CD4-positive, alpha-beta memory T cell (primary cell): ENCODE data around the gene PSMG3. TPM values are rescaled to one million over a fixed set of nuclear protein-coding genes. Genes with fewer than 3 reads are reported as not detected.

Source experiments
- CTCF ChIA-PET: fragments of 350-600 bp; sonication (Branson Sonifier 250); formaldehyde crosslinking; loops from one replicate; lab custom pipeline; 2021; ENCODE audit warnings: inconsistent platforms; ENCODE audit not compliant: partially characterized antibody; lab: Charles Lee
- POLR2A ChIA-PET: fragments of 350-600 bp; sonication (Branson Sonifier 250); formaldehyde crosslinking; loops from one replicate; lab custom pipeline; 2021; ENCODE audit not compliant: partially characterized antibody; lab: Charles Lee
- DNase-seq, 5 donors: peaks; one replicate each; pipeline versions ENCODE4 v3.0.0 to v3.0.0-alpha.2; 2020 to 2022; ENCODE audit warnings: mixed read lengths in 1 of 5
- H3K27ac ChIP-seq: one replicate; pipeline ENCODE4 v1.7.0; 2013; ENCODE audit warnings: low read depth, low read length
- H3K27me3 ChIP-seq: 2 replicates; pipeline ENCODE4 v1.7.0; 2013; ENCODE audit warnings: mild to moderate bottlenecking, low read length, moderate library complexity; ENCODE audit not compliant: insufficient read depth
- H3K36me3 ChIP-seq: 2 replicates; pipeline ENCODE4 v1.7.0; 2013; ENCODE audit warnings: mild to moderate bottlenecking, low read length, moderate library complexity; ENCODE audit not compliant: insufficient read depth
- H3K4me1 ChIP-seq: 2 replicates; pipeline ENCODE4 v1.7.0; 2013; ENCODE audit warnings: mild to moderate bottlenecking, low read length, moderate library complexity; ENCODE audit not compliant: insufficient read depth
- H3K4me3 ChIP-seq, 2 donors: one replicate each; pipeline ENCODE4 v1.7.0; 2013; ENCODE audit warnings: low read length in 2 of 2, mild to moderate bottlenecking in 1 of 2
- H3K9me3 ChIP-seq, 2 donors: one replicate each; pipeline ENCODE4 v1.7.0; 2013; ENCODE audit warnings: low read length in 2 of 2, control low read depth in 1 of 2; ENCODE audit not compliant: control insufficient read depth in 1 of 2
- H3K27ac Mint-ChIP-seq, 7 donors: one replicate each; pipeline ENCODE4 v1.8.0; 2020 to 2021; ENCODE audit warnings: mixed read lengths in 7 of 7, mild to moderate bottlenecking in 6 of 7, inconsistent platforms in 3 of 7, moderate library complexity in 3 of 7
- H3K27me3 Mint-ChIP-seq, 2 donors: one replicate each; pipeline ENCODE4 v1.8.0; 2020 to 2021; ENCODE audit warnings: mixed read lengths in 2 of 2
- H3K36me3 Mint-ChIP-seq, 2 donors: one replicate each; pipeline ENCODE4 v1.8.0; 2020 to 2021; ENCODE audit warnings: mixed read lengths in 2 of 2, inconsistent platforms in 1 of 2, mild to moderate bottlenecking in 1 of 2
- H3K4me1 Mint-ChIP-seq, 4 donors: one replicate each; pipeline ENCODE4 v1.8.0; 2020 to 2021; ENCODE audit warnings: mixed read lengths in 4 of 4, mild to moderate bottlenecking in 1 of 4
- H3K4me3 Mint-ChIP-seq, 8 donors: one replicate each; pipeline ENCODE4 v1.8.0; 2020 to 2021; ENCODE audit warnings: mixed read lengths in 8 of 8, mild to moderate bottlenecking in 7 of 8, moderate library complexity in 6 of 8, inconsistent platforms in 3 of 8
- H3K9me3 Mint-ChIP-seq, 8 donors: one replicate each; pipeline ENCODE4 v1.8.0; 2020 to 2021; ENCODE audit warnings: mixed read lengths in 8 of 8, mild to moderate bottlenecking in 5 of 8, inconsistent platforms in 3 of 8, moderate library complexity in 1 of 8
- intact Hi-C: fragments of 100-400 bp; cut with micrococcal nuclease; formaldehyde crosslinking; loops from one replicate; pipeline ENCODE4 v1.15.1; 2023
- polyA plus RNA-seq, 2 donors: library from polyadenylated mRNA; unstranded; fragments of 300-500 nt; fragmentation: Illumina TruSeq; gene quantifications; one replicate each; pipeline ENCODE4 v1.2.3, GENCODE V29; 2021
- total RNA-seq, 2 experiments: library from RNA; stranded (reverse); gene quantifications; one replicate each; pipeline ENCODE4 v1.2.3, GENCODE V29; 2021

The PSMG3 gene
- total and polyA plus RNA-seq, 4 experiments from 2014 or later: 19.3 to 50.2 (median 30.9) TPM

DNA sequence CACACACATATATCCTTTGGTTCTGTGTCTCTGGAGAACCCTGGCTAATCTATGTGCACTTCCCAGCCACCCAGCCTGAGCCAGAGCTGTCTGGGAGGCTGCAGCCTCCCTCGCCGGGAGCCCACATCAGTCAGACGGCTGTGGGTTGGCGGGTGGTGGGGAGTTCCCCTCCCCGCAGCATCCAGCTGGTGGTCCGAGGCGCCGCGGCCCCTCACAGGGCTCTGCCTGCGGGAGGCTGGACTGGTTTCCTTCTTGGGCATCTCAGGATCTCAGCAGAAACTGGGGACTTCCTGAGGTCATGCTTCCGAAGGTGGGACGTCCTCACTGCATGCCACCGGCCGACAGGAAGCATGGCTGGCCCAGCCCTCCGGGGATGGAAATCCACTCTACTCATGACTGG is 22.0 kb upstream of the PSMG3 start:
- Histone ChIP-seq H3K36me3 (no peaks in the 10 kb centered on the region), H3K27me3 (peaks cover 9% of the 10 kb centered on the region), H3K4me1 (peaks cover 22% of the 10 kb centered on the region), H3K4me3 (no peak overlapping the region), H3K27ac (no peak overlapping the region), H3K9me3 (peaks cover 0 to 4% of the 10 kb centered on the region in 2 donors)
- Mint-ChIP-seq H3K27ac (peak overlapping the region in 1 of 7 donors; percentile 68), H3K4me3 (peak overlapping the region in 6 of 8 donors; percentile 20 to 82 (median 48)), H3K36me3 (peaks cover 0 to 4% of the 10 kb centered on the region in 2 donors), H3K27me3 (peaks cover 36 to 54% of the 10 kb centered on the region in 2 donors), H3K4me1 (peaks cover 8 to 23% (median 17%) of the 10 kb centered on the region in 4 donors), H3K9me3 (peaks cover 0 to 9% (median 2%) of the 10 kb centered on the region in 8 donors)
- intact Hi-C loops: no loop called here
- POLR2A ChIA-PET: no interaction called here
- DNase-seq: no peak
- CTCF ChIA-PET: interaction anchor here (1.1 kb wide), 1 partner anchor 12 kb away, joined by 3 read pairs; no protein-coding TSS in a partner anchor

DNA sequence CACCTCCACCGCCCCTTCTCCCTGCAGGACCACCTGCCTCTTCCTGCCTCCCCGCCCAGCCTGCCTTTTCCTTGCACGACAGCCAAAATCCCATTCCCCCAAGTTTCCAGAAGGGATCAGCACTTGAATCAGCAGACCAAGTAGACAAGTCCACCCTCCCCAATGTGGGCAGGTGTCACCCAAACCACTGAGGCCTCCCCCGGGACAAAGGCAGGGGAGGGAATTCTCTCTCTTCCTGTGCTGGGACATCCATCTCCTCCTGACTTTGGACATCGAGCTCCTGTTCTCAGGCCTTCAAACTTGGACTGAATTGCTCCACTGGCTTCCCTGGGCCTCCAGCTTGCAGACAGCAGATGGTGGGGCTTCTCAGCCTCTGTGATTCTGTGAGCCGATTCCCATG is 21.6 kb upstream of the PSMG3 start:
- peaks cover 0 to 9% (median 2%) of the 10 kb centered on the region in 8 donors for H3K9me3 Mint-ChIP-seq
- no peak overlapping the region for H3K27ac Mint-ChIP-seq
- CTCF ChIA-PET: interaction anchor here (1.1 kb wide), 1 partner anchor 12 kb away, joined by 3 read pairs; no protein-coding TSS in a partner anchor
- DNase-seq: no peak
- peak overlapping the region in 2 of 8 donors; percentile 15 to 59 for H3K4me3 Mint-ChIP-seq
- H3K36me3 Mint-ChIP-seq: peaks cover 0 to 4% of the 10 kb centered on the region in 2 donors
- H3K27me3 ChIP-seq: peaks cover 9% of the 10 kb centered on the region
- POLR2A ChIA-PET: no interaction called here
- intact Hi-C loops: no loop called here
- H3K4me3 ChIP-seq: no peak overlapping the region
- H3K4me1 ChIP-seq: peaks cover 22% of the 10 kb centered on the region
- no peaks in the 10 kb centered on the region for H3K36me3 ChIP-seq
- peaks cover 0 to 4% of the 10 kb centered on the region in 2 donors for H3K9me3 ChIP-seq
- peaks cover 33 to 50% of the 10 kb centered on the region in 2 donors for H3K27me3 Mint-ChIP-seq
- H3K4me1 Mint-ChIP-seq: peaks cover 8 to 23% (median 17%) of the 10 kb centered on the region in 4 donors
- H3K27ac ChIP-seq: no peak overlapping the region

DNA sequence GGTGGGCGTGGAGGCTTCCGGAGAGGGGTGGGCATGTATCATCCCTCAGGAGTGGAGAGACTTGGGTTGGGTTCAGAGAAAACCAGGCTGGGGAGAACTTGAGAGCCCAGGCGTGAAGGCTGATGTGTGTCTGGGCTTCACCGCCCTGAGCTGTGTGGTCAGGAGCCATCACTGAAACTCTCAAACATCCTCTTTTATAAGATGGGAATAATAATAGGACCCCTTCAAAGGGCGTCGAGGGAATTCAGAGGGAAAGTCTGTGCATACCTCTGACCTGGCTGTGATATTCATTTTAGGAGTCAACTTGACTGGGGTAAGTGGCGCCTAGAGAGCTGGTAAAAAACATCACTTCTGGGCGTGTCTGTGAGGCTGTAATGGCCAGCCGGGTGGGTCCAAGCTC is 21.1 kb upstream of the PSMG3 start:
- Mint-ChIP-seq H3K9me3 (peaks cover 0 to 9% (median 2%) of the 10 kb centered on the region in 8 donors), H3K4me1 (peaks cover 8 to 23% (median 17%) of the 10 kb centered on the region in 4 donors), H3K27me3 (peaks cover 28 to 49% of the 10 kb centered on the region in 2 donors), H3K36me3 (peaks cover 0 to 4% of the 10 kb centered on the region in 2 donors), H3K4me3 (no peak overlapping the region), H3K27ac (no peak overlapping the region)
- Histone ChIP-seq H3K27ac (no peak overlapping the region), H3K9me3 (peaks cover 0 to 4% of the 10 kb centered on the region in 2 donors), H3K27me3 (peaks cover 9% of the 10 kb centered on the region), H3K4me1 (peaks cover 22% of the 10 kb centered on the region), H3K36me3 (no peaks in the 10 kb centered on the region), H3K4me3 (no peak overlapping the region)
- DNase-seq: no peak
- POLR2A ChIA-PET: no interaction called here
- CTCF ChIA-PET: interaction anchor here (1.1 kb wide), 1 partner anchor 13 kb away, joined by 3 read pairs; no protein-coding TSS in a partner anchor
- intact Hi-C loops: no loop called here

DNA sequence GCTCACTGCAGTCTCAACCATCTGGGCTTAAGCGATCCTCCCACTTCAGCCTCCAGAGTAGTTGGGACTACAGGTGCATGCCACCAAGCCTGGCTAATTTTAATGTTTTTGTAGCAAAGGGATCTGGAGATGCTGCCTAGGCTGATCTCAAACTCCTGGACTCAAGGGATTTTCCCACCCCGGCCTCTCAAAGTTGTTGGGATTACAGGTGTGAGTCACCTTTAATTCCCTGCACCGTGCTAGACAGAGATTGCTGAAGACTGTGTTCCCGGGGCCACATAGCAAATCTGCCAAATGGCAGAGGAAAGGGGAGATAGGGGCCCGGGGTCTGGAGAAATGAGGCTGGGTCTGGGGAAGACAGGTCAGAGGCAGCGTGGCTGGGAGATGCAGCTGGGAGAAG is 20.6 kb upstream of the PSMG3 start:
- peaks cover 9% of the 10 kb centered on the region for H3K27me3 ChIP-seq
- Mint-ChIP-seq H3K4me1 (peaks cover 8 to 23% (median 17%) of the 10 kb centered on the region in 4 donors), H3K27ac (no peak overlapping the region), H3K36me3 (peaks cover 0 to 4% of the 10 kb centered on the region in 2 donors), H3K27me3 (peaks cover 28 to 46% of the 10 kb centered on the region in 2 donors), H3K9me3 (peaks cover 0 to 9% (median 2%) of the 10 kb centered on the region in 8 donors), H3K4me3 (no peak overlapping the region)
- peaks cover 22% of the 10 kb centered on the region for H3K4me1 ChIP-seq
- POLR2A ChIA-PET: no interaction called here
- peaks cover 0 to 4% of the 10 kb centered on the region in 2 donors for H3K9me3 ChIP-seq
- intact Hi-C loops: no loop called here
- CTCF ChIA-PET: no interaction called here
- no peak overlapping the region for H3K27ac ChIP-seq
- no peak overlapping the region for H3K4me3 ChIP-seq
- DNase-seq: no peak
- H3K36me3 ChIP-seq: no peaks in the 10 kb centered on the region

DNA sequence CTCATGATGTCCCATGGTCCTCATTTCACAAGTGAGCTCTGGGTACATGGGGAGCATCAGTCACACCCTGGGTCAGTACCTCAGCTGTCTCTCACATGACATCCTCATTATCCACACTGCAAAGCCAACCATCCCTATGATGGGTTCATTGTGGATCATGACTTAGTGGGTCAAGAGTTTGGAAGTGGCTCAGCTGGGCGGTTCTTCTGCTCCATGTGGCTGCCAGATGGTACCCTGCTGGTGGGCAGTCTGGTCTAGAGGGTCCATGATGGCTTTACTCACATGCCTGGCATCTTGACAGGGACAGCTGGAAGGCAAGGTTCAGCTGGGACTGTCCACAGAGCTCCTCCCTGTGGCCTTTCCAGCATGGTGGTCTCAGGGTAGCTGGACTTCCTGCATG is 19.1 kb upstream of the PSMG3 start:
- H3K9me3 Mint-ChIP-seq: peaks cover 0 to 9% (median 2%) of the 10 kb centered on the region in 8 donors

DNA sequence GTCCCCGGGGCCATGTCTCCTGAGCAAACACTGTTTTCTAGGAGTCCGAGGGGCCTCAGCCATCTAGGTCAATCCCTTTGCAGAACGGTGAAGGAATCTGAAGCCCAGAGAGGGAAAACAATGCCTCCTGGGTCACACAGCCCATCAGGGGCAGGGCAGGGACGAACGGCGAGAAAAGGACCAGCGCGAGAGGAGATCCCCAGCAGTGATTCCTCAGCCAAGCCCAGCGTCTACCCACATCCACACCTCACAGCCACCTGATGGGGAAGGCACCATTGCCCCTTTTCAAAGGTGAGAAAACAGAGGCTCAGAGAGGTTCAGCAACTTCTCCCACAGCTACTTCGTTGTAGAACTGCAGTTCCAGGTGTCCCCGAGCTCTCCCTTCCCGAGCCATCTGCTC is 17.9 kb upstream of the PSMG3 start:
- Histone ChIP-seq H3K4me3 (no peak overlapping the region), H3K9me3 (peaks cover 0 to 4% of the 10 kb centered on the region in 2 donors), H3K36me3 (no peaks in the 10 kb centered on the region), H3K4me1 (peaks cover 16% of the 10 kb centered on the region), H3K27me3 (peaks cover 9% of the 10 kb centered on the region), H3K27ac (no peak overlapping the region)
- CTCF ChIA-PET: no interaction called here
- no peak for DNase-seq
- H3K4me3 Mint-ChIP-seq: no peak overlapping the region
- H3K36me3 Mint-ChIP-seq: peaks cover 0 to 4% of the 10 kb centered on the region in 2 donors
- POLR2A ChIA-PET: no interaction called here
- no peak overlapping the region for H3K27ac Mint-ChIP-seq
- H3K4me1 Mint-ChIP-seq: peaks cover 5 to 16% (median 13%) of the 10 kb centered on the region in 4 donors
- peaks cover 22 to 31% of the 10 kb centered on the region in 2 donors for H3K27me3 Mint-ChIP-seq
- peaks cover 0 to 9% (median 2%) of the 10 kb centered on the region in 8 donors for H3K9me3 Mint-ChIP-seq
- intact Hi-C loops: no loop called here

More for the DNA sequence above, 19.1 kb upstream of the PSMG3 start:
- H3K4me1 Mint-ChIP-seq: peaks cover 8 to 23% (median 17%) of the 10 kb centered on the region in 4 donors
- no peak overlapping the region for H3K4me3 Mint-ChIP-seq
- Histone ChIP-seq H3K4me3 (no peak overlapping the region), H3K36me3 (no peaks in the 10 kb centered on the region), H3K27me3 (peaks cover 9% of the 10 kb centered on the region), H3K4me1 (peaks cover 22% of the 10 kb centered on the region), H3K27ac (no peak overlapping the region), H3K9me3 (peaks cover 0 to 4% of the 10 kb centered on the region in 2 donors)
- ChIA-PET POLR2A (no interaction called here), CTCF (no interaction called here)
- H3K27ac Mint-ChIP-seq: no peak overlapping the region
- peaks cover 24 to 40% of the 10 kb centered on the region in 2 donors for H3K27me3 Mint-ChIP-seq
- intact Hi-C loops: no loop called here
- peaks cover 0 to 4% of the 10 kb centered on the region in 2 donors for H3K36me3 Mint-ChIP-seq
- DNase-seq: no peak

DNA sequence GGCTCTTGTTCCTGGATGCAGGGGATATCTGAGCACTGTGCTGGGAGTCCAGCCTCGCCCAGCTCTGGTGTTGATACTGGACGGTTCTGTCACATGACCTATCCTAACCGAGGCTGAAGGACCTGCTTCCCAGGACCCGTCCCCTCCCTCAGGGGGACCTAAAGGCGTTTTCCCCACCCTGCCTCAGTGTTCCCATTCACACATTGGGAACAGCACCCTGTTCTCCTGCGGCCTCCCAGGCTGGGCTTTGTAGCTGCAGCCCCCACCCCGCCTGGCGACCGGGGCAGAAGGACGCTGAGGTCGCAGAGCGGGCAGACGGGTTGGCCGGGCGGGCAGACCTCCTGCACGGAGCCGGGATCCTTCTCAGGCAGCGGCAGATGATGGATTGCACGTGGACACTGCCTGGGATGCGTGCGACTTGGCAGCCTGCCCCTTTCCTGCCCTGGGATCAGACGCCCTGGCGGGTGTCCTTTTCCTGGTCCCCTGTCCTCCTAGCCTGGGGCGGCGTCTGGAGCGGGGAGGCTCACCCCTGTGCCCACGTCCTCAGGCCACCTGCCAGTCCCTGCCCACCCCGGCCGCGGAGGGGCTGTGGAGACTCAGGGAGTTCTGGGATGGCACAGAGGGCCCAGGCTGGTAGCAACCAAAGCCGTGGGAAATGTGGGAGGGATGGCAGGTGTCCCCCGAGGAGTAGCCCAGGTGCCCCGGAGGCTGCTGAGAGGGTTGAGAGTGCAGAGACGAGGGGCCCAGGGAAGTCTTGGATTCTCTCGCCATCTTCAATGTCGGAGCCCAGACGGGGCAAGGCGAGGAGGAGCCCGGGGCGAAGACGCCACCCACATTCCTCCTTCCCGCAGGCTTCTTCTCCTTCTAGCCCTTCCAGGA is 17.2 kb upstream of the PSMG3 start:
- Histone ChIP-seq H3K36me3 (no peaks in the 10 kb centered on the region), H3K4me3 (no peak overlapping the region), H3K27me3 (peaks cover 9% of the 10 kb centered on the region), H3K27ac (no peak overlapping the region), H3K9me3 (peaks cover 0 to 4% of the 10 kb centered on the region in 2 donors), H3K4me1 (peaks cover 9% of the 10 kb centered on the region)
- Mint-ChIP-seq H3K27me3 (peaks cover 18 to 25% of the 10 kb centered on the region in 2 donors), H3K4me1 (peaks cover 2 to 9% (median 7%) of the 10 kb centered on the region in 4 donors), H3K36me3 (peaks cover 0 to 4% of the 10 kb centered on the region in 2 donors), H3K27ac (no peak overlapping the region), H3K9me3 (peaks cover 0 to 9% (median 2%) of the 10 kb centered on the region in 8 donors), H3K4me3 (no peak overlapping the region)
- ChIA-PET CTCF (no interaction called here), POLR2A (no interaction called here)
- no peak for DNase-seq
- intact Hi-C loops: no loop called here
